GOT3 (cell line): Measurements from ENCODE around the gene MAPK8IP2.
"Not testable (repeated sequence)": the region's sequence is repeated elsewhere in the genome, so short reads cannot be mapped to it uniquely, and the experiment has no call there.

Experiments
- DNase-seq: peaks from one replicate; lab custom pipeline; 2025; ENCODE audit warnings: mixed read lengths; lab: John Stamatoyannopoulos, UW

Gene MAPK8IP2

GRCh38 chr22:50612528-50613221, 12.1 kb downstream of the MAPK8IP2 start:
- no peak for DNase-seq

GRCh38 chr22:50613291-50613981, 12.8 kb downstream of the MAPK8IP2 start:
- no peak for DNase-seq

- not testable (repeated sequence) for DNase-seq
Measured at GRCh38 chr22:50614296-50614695, 13.7 kb downstream of the MAPK8IP2 start.

DNA sequence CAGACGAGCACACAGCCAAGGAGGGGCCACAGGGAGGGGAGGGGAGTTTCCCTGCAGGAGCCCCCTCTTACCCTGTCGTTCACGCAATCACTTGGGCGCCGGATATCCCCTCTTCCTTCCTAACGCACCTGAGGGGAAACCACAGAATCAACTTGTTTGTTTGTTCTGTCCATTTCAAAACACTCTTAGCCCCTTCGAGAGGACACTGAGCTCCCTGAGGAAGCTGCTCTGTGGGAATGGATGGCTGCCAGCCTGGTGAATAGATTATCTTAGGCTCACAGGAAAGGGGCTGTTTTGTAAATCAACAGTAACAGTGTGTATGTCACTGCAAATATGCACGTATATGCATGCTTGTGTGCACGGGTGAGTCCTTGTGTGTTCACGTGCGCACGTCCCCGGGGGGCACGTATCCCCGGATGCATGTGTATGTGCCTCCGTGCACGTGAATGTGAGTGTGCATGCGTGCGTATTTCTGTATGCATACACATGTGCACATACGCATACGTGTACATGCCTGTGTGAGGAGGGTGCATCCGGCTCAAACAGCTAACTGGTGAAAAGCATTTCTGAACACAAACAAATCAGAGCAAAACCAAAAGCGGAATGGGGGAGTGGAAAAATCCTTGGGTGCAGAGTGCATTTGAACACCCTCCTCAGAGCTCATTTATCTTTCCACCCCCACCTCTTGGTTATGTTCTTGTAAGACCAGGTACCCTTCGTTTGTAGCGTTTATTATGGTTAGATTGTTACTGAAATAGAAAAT, 20.2 kb downstream of the MAPK8IP2 start:
- no peak for DNase-seq

GRCh38 chr22:50621356-50621880, 20.8 kb downstream of the MAPK8IP2 start:
- DNase-seq = no peak

- DNase-seq = no peak
Measured at GRCh38 chr22:50621948-50622722, 21.5 kb downstream of the MAPK8IP2 start.

GRCh38 chr22:50622723-50623327, 22.2 kb downstream of the MAPK8IP2 start:
- no peak for DNase-seq

DNA sequence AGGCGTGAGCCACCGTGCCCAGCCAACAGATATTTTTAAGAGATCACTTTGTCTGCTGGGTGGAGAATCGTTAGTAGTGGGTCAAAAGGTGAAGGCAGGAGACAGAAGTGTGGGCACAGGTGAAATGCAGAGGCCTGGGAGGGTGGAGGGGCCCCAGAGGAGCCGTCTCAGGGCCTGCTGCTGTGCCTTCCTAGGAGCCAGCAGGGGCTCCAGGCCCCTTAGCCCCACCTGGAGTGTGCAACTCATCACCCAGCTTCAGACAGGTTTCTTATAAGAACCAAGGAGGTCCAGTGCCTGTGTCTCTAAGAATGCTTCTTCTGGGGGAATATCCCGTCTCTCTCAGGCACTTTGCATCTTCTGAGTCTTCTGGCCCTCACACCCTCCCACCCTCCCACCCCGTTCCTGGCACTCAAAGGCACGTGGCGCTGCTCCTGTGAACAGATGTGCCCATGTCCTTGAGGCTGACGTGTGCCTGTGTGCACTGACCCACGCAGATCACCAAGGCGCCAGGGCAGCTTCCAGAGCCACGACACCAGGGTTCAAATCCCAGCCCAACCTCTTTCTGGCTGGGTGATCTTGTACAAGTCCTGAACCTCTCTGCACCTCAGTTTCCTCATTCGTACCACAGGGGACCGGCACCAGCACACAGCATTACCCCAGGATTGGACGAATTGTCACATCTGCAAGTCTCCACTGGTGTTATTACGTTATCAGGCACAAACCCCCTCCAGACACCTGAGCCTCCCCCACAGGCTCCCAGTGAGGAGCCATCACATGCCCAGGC, 23.9 kb downstream of the MAPK8IP2 start:
- DNase-seq = no peak

GRCh38 chr22:50625131-50625567, 24.6 kb downstream of the MAPK8IP2 start:
- DNase-seq = no peak

DNA sequence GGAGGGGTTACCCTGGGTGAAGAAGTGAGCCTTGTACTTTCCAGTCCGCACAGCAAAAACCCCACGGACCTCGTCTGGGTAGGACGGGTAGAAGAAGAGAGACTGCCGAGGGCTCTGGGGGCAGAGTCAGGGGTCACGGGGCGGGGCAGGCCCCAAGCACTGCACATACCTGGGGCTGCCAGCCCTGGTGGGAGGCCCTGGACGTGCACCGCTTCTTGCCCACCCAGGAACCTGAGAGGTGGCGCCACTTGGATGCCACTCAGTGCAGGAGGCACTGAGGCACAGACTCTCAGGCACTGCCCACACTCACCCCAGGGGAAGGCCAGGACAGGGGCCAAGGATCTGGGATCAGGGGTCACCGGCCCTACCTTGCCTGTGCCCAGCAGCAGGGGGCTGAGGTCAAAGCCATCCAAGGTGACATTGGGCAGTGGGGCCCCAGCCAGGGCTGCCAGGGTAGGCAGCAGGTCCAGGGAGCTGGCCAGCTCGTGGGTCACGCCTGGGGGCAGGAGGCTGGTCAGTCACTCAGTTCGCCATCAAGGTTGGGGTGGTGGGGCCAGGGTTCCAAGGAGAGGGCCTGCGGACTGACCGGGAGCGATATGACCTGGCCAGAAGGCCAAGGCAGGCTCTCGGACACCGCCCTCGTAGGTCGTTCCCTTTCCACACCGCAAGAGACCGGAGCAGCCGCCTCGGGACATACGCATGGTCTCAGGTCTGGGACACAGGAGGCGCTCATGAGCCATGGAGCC, 25.1 kb downstream of the MAPK8IP2 start:
- no peak for DNase-seq

GRCh38 chr22:50626314-50626849, 25.8 kb downstream of the MAPK8IP2 start:
- DNase-seq = no peak

GRCh38 chr22:50626850-50627641, 26.5 kb downstream of the MAPK8IP2 start:
- no peak for DNase-seq

- peak; percentile 34 for DNase-seq
Measured at GRCh38 chr22:50627642-50628542, 27.3 kb downstream of the MAPK8IP2 start, which contains the start of gene ARSA. ARSA (minus strand) TSS chr22:50628152; CDS start chr22:50627779, 373 bp downstream.

DNA sequence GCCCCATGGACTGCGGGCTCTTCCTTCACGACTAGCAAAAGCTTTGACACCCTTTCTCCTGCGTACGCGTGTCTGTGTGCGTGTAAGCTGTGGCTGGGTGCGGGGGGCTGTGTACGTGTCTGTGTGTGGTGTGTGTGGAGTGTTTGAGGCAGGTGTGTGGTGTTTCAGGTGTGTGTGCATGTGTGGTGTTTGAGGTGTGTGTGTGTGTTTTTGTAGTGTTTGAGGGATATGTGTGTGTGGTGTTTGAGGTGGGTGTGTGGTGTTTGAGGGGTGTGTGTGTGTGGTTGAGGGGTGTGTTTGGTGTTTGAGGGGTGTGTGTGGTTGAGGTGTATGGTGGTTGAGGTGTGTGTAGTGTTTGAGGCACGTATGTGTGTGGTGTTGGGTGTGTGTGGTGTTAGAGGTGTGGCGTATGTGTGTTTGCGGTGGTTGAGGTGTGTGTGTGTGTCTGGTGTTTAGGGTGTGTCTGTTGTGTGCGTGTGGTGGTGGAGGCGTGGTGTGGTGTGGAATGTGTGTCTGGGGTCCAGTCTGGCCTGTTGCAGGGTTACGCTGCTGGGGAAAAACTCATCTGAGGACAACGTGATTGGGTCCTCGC, 28.0 kb downstream of the MAPK8IP2 start:
- DNase-seq = no peak

GRCh38 chr22:50630376-50630775, 29.8 kb downstream of the MAPK8IP2 start:
- DNase-seq = no peak

DNA sequence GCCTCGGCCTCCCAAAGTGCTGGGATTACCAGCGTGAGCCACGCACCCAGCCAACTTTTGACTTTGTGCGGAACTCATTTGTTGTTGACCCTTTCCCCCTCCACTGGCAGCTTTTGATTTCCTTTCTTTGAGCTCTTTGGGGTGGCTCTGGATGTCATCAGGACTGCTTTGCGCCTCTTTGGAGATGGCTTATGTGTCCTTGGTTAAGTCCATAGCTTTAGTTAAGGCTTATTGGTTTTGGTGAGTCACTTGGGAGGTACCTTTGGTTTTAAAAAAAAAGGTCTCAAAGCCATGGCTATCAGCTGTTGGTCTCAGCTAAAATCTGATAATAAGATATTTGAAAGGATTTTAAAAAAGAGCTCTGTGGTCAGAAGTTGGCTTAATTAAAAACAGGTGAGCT, 32.5 kb downstream of the MAPK8IP2 start:
- DNase-seq = no peak

GRCh38 chr22:50633771-50634170, 33.2 kb downstream of the MAPK8IP2 start:
- no peak for DNase-seq
